ENCODE data around the gene SLC38A3. TPM values are rescaled to one million over a fixed set of nuclear protein-coding genes. Genes with fewer than 3 reads are reported as not detected.

The SLC38A3 gene
- total and polyA plus RNA-seq, 9 of the 15 experiments (the other 6 are each of a cell fraction or from before 2014, with no cell fraction given), result 0.09 to 0.38 (median 0.16) TPM; not detected in 6

DNA sequence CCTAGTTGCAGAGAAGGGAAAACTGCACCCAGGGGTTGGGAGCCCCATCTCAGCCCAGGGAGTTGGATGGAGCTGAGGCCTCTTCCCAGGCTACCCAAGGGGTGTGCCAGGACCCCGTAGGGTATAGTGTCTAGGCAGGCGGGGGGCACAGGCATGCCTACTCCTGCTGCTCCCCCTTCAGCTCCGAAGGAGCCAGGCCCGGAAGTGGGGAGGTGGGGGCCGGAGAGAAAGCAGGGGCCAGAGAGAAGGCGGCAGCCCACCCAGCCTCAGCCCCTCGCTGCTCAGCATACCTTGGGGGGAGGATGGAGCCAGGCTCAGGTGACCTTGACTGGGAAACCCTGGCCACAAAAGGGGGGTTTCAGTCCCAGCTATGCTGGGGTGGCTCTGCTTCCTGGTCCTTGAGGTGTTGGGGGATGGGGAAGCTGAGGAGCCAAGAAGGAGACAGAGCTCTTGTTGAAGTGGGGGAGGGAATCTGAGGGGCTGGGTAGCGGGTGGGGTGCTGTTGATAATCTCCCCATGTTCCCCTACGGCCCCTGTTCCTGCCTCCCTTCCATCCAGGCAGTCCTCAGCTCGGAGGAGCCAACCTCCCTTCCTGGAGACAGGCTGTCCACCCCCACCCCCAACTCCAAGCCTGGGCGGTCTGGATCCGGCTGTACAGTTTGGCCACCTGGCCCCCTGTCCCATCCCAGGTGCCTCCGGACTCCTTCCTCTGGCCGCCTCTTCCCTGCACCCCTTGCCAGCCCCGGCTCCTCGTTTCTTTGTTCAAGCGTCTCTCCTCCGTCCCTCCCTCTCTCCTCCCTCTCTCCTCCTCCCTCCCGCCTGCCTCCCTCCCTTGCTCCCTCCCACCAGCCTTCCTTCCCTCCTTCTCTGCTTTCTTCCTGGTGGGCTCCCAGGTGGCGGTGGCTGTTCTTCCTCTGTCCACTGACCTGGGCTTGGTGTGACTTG is 48.2 kb upstream of the SLC38A3 start:
- intact Hi-C loops (cut with micrococcal nuclease), result no loop called here
- Histone ChIP-seq H3K4me2 (ENCODE audit: insufficient read depth, low read length) (peak overlapping the region; percentile 32; the same call in 1 of the 2 replicates), H3K27me3 (ENCODE audit: control insufficient read depth in 2 of 2, insufficient read depth in 2 of 2, low read length in 2 of 2) (no peaks in the 10 kb centered on the region)

More for the DNA sequence above, 48.2 kb upstream of the SLC38A3 start:
- H3K36me3 ChIP-seq (ENCODE audit: control insufficient read depth, insufficient read depth, low read length), result no peaks in the 10 kb centered on the region
- CTCF ChIA-PET (ENCODE audit: low intra/inter-chr PET ratio), result no interaction called here
- WGBS (ENCODE audit: insufficient coverage, low coverage, missing lambda C conversion rate), result no CpG with 5 or more reads among the region's 20 CpGs
- H3K79me2 ChIP-seq (ENCODE audit: control insufficient read depth, insufficient read depth, low read length), result no peaks in the 10 kb centered on the region; the same call in 2 of the 3 replicates
- in situ Hi-C loops (cut with MboI), result no loop called here
- FAIRE-seq, result no peak
- POLR2A ChIA-PET, result interaction anchor here (0.6 to 0.9 kb wide), 5 partner anchors 14 to 217 kb away, joined by 3 to 5 read pairs (median 3); partner anchors contain the start of gene RBM6
- no peak for ATAC-seq
- peak overlapping the region in 1 of 2 experiments; percentile 83; a peak in 2 of 4 replicates for H3K9ac ChIP-seq (ENCODE audit: insufficient read depth in 1 of 2, low read depth in 2 of 2, low read length in 2 of 2)
- no peak overlapping the region for H3K27ac ChIP-seq (ENCODE audit: extremely low read depth, low read depth, low read length)
- no peak overlapping the region; the same call in 1 of the 2 replicates for H3K4me3 ChIP-seq
- peak; percentile 27; the same call in 1 of the 2 replicates for TF ChIP-seq PHF8 (IDR thresholded peaks at IDR 0.05; ENCODE audit: borderline replicate concordance, low read length)
- peak; percentile 74 for TF ChIP-seq ZFP36 (IDR thresholded peaks at IDR 0.05; ENCODE audit: low read depth, low read length, partially characterized antibody)
- TF ChIP-seq ZNF263 (CRISPR knock-in tag; IDR thresholded peaks at IDR 0.05; ENCODE audit: borderline replicate concordance), result peak; percentile 65; the same call in 1 of the 2 replicates
- no peak for TF ChIP-seq TARDBP (IDR thresholded peaks at IDR 0.05)
- no peak for TF ChIP-seq MAFG (tag; conservative IDR thresholded peaks at IDR 0.05)
- peak; percentile 19 for TF ChIP-seq RBBP5 (IDR thresholded peaks at IDR 0.05; ENCODE audit: borderline replicate concordance, insufficient read depth, low read length, poor library complexity, severe bottlenecking)
- TF ChIP-seq ELF1 (tag; IDR thresholded peaks at IDR 0.05), result 0 out of 2 replicates have a peak, but pooled peaks have one; percentile 10
- no peaks in the 10 kb centered on the region for H3K9me1 ChIP-seq (ENCODE audit: control insufficient read depth, insufficient read depth, low read length)
- H3K9me3 ChIP-seq (replicated peaks; ENCODE audit: control insufficient read depth, insufficient read depth, low read depth, low read length), result no peaks in the 10 kb centered on the region
- H2AFZ ChIP-seq (ENCODE audit: low read depth, low read length), result 0 out of 2 replicates have a peak overlapping the region, but pooled peaks have one; percentile 59
- no TSS peak for BruUV-seq (replicated peaks)
- H4K20me1 ChIP-seq (replicated peaks; ENCODE audit: control insufficient read depth, insufficient read depth, low read length), result no peaks in the 10 kb centered on the region
- peak; percentile 27 to 40 (median 31) for DNase-seq (ENCODE audit: extremely low read depth in 1 of 4, low spot score in 3 of 4)
- H3K4me1 ChIP-seq (replicated peaks in 1 of 2; ENCODE audit: control insufficient read depth in 2 of 2, insufficient read depth in 2 of 2, low read length in 2 of 2), result peaks cover 9 to 54% of the 10 kb centered on the region in 2 experiments; a peak in 4 of 5 replicates

All from K562 (cell line).